Right atrium auricular region (tissue), 2 donors: ENCODE data around the gene SLC31A1. TPM values are rescaled to one million over a fixed set of nuclear protein-coding genes. Genes with fewer than 3 reads are reported as not detected.

Source experiments
- DNase-seq: peaks from one replicate; pipeline ENCODE4 v3.0.0-alpha.2; 2019; ENCODE audit warnings: low spot score
- H3K27ac ChIP-seq, 2 donors: fragments of 200-600 bp; sonication (generic); 1 replicate in 1 of 2; 2 replicates in 1 of 2; pipeline ENCODE4 v1.5.1; 2016 to 2019
- H3K27me3 ChIP-seq, 2 donors: fragments of 200-600 bp; sonication (generic); one replicate each; pipeline versions ENCODE4 v1.5.1 to v1.6.0; 2017 to 2019
- H3K36me3 ChIP-seq: fragments of 200-600 bp; sonication (generic); one replicate; pipeline ENCODE4 v1.5.1; 2016
- H3K4me1 ChIP-seq, 2 donors: fragments of 200-600 bp; sonication (generic); one replicate each; pipeline versions ENCODE4 v1.5.1 to v1.6.0; 2017 to 2019
- H3K4me3 ChIP-seq, 2 donors: fragments of 200-600 bp; sonication (generic); 1 replicate in 1 of 2; 2 replicates in 1 of 2; pipeline ENCODE4 v1.5.1; 2017 to 2019; ENCODE audit warnings: mild to moderate bottlenecking in 1 of 2, moderate library complexity in 1 of 2
- H3K9me3 ChIP-seq, 2 donors: fragments of 200-600 bp; sonication (generic); one replicate each; pipeline ENCODE4 v1.5.1; 2019
- total RNA-seq, 2 donors: library from RNA; depleted of rRNA; stranded (reverse); fragments of >200 nt; gene quantifications; one replicate each; pipeline ENCODE4 v1.1.0, GENCODE V29; 2016
- TF ChIP-seq, protein P1 (sequence below), 2 donors: fragments of 200-600 bp; sonication (generic); IDR thresholded peaks; one replicate each; pipeline ENCODE4 v1.5.1; 2019; ENCODE audit warnings: antibody characterized with exemption in 2 of 2

SLC31A1 gene
- total RNA-seq, 2 donors from 2014 or later, result 10.0 to 11.1 TPM

DNA sequence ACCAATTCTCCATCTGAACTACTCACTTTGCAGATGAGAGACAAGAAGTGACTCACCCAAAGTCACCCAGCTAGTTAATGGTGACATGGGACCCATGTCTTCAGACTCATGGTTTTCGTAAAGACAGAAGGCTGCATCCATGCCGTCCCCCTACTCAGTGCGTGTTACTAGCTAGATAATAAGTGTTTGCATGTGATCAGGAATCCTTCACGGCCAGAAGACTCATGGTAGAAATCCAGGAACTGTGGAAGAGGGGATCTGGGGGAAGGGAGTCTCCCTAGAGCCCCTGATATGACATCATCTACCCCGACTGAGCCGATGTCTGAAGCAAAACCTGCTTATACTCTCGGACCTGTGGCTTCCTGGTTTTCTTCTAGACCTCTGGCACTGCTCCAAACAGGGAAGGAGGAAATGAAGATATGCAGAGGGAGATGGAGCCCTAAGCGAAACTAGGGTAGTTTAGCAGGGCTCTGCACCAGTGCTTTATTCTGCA, 78.5 kb downstream of the SLC31A1 start:
- H3K9me3 ChIP-seq, result no peaks in the 10 kb centered on the region
- TF ChIP-seq, protein P1, sequence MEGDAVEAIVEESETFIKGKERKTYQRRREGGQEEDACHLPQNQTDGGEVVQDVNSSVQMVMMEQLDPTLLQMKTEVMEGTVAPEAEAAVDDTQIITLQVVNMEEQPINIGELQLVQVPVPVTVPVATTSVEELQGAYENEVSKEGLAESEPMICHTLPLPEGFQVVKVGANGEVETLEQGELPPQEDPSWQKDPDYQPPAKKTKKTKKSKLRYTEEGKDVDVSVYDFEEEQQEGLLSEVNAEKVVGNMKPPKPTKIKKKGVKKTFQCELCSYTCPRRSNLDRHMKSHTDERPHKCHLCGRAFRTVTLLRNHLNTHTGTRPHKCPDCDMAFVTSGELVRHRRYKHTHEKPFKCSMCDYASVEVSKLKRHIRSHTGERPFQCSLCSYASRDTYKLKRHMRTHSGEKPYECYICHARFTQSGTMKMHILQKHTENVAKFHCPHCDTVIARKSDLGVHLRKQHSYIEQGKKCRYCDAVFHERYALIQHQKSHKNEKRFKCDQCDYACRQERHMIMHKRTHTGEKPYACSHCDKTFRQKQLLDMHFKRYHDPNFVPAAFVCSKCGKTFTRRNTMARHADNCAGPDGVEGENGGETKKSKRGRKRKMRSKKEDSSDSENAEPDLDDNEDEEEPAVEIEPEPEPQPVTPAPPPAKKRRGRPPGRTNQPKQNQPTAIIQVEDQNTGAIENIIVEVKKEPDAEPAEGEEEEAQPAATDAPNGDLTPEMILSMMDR (IDR thresholded peaks at IDR 0.05), result no peak
- H3K4me1 ChIP-seq, result no peaks in the 10 kb centered on the region
- H3K4me3 ChIP-seq, result no peak overlapping the region
- no peak overlapping the region for H3K27ac ChIP-seq
- no peaks in the 10 kb centered on the region for H3K36me3 ChIP-seq
- H3K27me3 ChIP-seq, result no peaks in the 10 kb centered on the region
- no peak for DNase-seq

DNA sequence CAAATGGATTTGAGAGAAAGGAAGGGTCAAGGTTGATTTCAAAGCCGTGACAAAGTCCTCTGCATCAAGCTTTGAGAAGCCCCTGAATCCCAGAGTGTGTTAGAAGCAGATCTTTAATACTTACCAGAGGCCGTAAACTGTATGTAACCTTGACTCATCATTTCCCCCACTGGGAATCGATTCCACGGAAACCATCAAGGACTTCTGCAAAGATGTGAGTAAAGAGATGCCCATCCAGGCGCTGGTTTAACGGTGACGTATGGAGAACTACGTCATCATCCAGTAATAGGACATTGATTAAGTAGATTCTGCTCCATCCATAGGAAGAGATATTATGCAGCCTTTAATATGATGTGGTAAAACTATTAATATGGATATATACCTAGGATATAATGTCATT, 80.2 kb downstream of the SLC31A1 start:
- TF ChIP-seq, protein P1 (IDR thresholded peaks at IDR 0.05), result no peak
- no peaks in the 10 kb centered on the region for H3K4me1 ChIP-seq

DNA sequence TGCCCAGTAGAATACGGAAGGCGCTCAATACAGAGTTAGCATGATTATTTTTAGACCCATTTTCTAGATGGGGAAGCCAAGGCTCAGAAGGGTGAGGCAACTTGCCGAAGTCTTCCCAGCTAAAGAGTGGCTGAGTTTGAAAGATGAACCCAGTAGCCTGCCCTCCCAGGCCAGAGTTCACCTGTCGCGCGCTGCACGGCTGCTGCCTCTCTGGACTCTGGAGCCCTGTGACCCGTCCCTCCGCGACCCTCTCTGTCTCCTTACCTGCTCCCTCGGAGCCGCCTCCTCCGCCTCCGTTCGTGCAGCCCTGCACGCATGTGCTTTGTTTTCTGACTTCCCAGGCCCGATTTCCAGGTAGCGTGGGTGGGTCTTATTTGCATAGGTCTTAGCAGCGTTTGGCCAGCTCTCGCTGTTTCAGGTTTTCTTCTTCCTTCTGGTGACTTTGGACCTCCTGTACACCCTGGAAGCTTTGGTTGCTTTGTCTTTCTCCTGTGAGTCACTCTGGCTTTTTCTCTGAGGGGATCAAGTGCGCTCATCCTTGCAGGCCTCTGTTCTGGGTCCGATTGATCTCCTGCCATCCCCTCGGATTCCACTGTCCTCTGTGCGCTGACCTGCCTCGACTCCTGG, 81.6 kb downstream of the SLC31A1 start, which contains the start of gene RNF183:
Gene RNF183, minus strand, starts transcription at position 585 of the 627 bp plus-strand sequence. CDS start 5,192 bp downstream, outside the sequence.
- Histone ChIP-seq H3K4me1 (no peaks in the 10 kb centered on the region), H3K36me3 (no peaks in the 10 kb centered on the region), H3K27me3 (no peaks in the 10 kb centered on the region), H3K9me3 (no peaks in the 10 kb centered on the region), H3K4me3 (no peak within 1 kb of the TSS), H3K27ac (no peak within 1 kb of the TSS)
- TF ChIP-seq, protein P1 (IDR thresholded peaks at IDR 0.05), result no peak
- no peak for DNase-seq

More for the DNA sequence above, 80.2 kb downstream of the SLC31A1 start:
- Histone ChIP-seq H3K4me3 (no peak overlapping the region), H3K9me3 (no peaks in the 10 kb centered on the region), H3K27ac (no peak overlapping the region), H3K36me3 (no peaks in the 10 kb centered on the region), H3K27me3 (no peaks in the 10 kb centered on the region)
- no peak for DNase-seq

GRCh38 chr9:113306566-113306965, 85.2 kb downstream of the SLC31A1 start:
- TF ChIP-seq, protein P1 (IDR thresholded peaks at IDR 0.05), result no peak
- Histone ChIP-seq H3K4me3 (no peak overlapping the region), H3K27me3 (no peaks in the 10 kb centered on the region), H3K4me1 (no peaks in the 10 kb centered on the region), H3K9me3 (no peaks in the 10 kb centered on the region), H3K27ac (no peak overlapping the region), H3K36me3 (no peaks in the 10 kb centered on the region)
- DNase-seq, result no peak

DNA sequence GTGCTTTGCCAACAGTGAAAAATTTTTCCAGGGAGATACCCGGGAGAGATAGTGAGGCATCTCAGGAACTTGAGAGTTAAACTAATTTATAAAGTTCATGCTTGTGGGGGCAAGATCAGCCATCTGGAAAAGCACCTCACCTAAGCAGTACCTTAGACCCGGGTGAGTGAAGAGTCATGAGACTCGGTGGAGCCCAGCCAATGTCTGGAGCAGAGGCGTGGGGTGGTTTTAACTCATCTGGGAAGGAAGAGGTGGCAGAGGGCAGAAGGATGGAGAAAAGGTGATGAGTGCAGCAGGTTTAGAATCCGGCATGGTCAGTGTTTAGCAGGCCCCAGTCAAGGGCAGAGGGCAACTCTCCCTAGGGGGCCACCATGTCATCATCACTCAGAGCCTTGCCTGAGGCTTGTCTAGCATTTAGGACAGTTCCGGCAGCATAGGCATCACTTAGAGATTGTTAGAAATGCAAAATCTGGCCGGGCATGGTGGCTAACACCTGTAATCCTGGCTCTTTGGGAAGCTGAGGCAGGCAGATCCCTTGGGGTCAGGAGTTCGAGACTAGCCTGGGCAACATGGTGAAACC, 86.1 kb downstream of the SLC31A1 start:
- TF ChIP-seq, protein P1 (IDR thresholded peaks at IDR 0.05), result no peak
- no peak for DNase-seq
- no peaks in the 10 kb centered on the region for H3K27me3 ChIP-seq

More for the DNA sequence above, 86.1 kb downstream of the SLC31A1 start:
- Histone ChIP-seq H3K4me3 (no peak overlapping the region), H3K4me1 (no peaks in the 10 kb centered on the region), H3K36me3 (no peaks in the 10 kb centered on the region), H3K9me3 (no peaks in the 10 kb centered on the region), H3K27ac (no peak overlapping the region)
